Neutrophil (primary cell): ENCODE data around the gene DAB2IP.

Experiments used
- H3K27ac ChIP-seq: fragments of 200-600 bp; sonication (generic); 2 replicates; pipeline ENCODE4 v1.5.1; 2016; ENCODE audit warnings: mild to moderate bottlenecking, moderate library complexity
- H3K27me3 ChIP-seq: fragments of 200-600 bp; sonication (generic); 2 replicates; pipeline ENCODE4 v1.6.0; 2016; ENCODE audit warnings: mild to moderate bottlenecking
- H3K36me3 ChIP-seq: fragments of 200-600 bp; sonication (generic); 2 replicates; pipeline ENCODE4 v1.5.1; 2017
- H3K4me1 ChIP-seq, 2 experiments: fragments of 200-600 bp in 1 of 2; sonication (generic) in 1 of 2; 1 replicate in 1 of 2; 2 replicates in 1 of 2; pipeline versions ENCODE4 v1.5.1 to v1.6.1; 2013 to 2016; ENCODE audit warnings: low read depth in 1 of 2, low read length in 1 of 2, mild to moderate bottlenecking in 1 of 2, moderate library complexity in 1 of 2; ENCODE audit not compliant: control insufficient read depth in 1 of 2, insufficient read depth in 1 of 2
- H3K4me3 ChIP-seq, 2 experiments: fragments of 200-600 bp in 1 of 2; sonication (generic) in 1 of 2; 1 replicate in 1 of 2; 2 replicates in 1 of 2; pipeline ENCODE4 v1.5.1; 2013 to 2016; ENCODE audit warnings: low read depth in 1 of 2, low read length in 1 of 2, mild to moderate bottlenecking in 1 of 2, moderate library complexity in 1 of 2
- H3K9me3 ChIP-seq: fragments of 200-600 bp; sonication (generic); 2 replicates; pipeline ENCODE4 v1.5.1; 2016
- CTCF ChIP-seq: fragments of 200-600 bp; sonication (generic); IDR thresholded peaks from 2 replicates; pipeline ENCODE4 v1.5.1; 2016; ENCODE audit warnings: antibody characterized with exemption

The DAB2IP gene

GRCh38 chr9:121698627-121699570, 47.5 kb downstream of the DAB2IP start:
- Histone ChIP-seq H3K36me3 (no peaks in the 10 kb centered on the region), H3K4me1 (peaks cover 4 to 23% of the 10 kb centered on the region in 2 experiments), H3K9me3 (no peaks in the 10 kb centered on the region), H3K27me3 (peaks cover 99% of the 10 kb centered on the region), H3K27ac (no peak overlapping the region), H3K4me3 (no peak overlapping the region)
- TF ChIP-seq CTCF, result no peak

GRCh38 chr9:121699571-121700164, 48.2 kb downstream of the DAB2IP start:
- no peak overlapping the region for H3K27ac ChIP-seq
- H3K4me1 ChIP-seq, result peaks cover 4 to 23% of the 10 kb centered on the region in 2 experiments
- H3K9me3 ChIP-seq, result no peaks in the 10 kb centered on the region
- TF ChIP-seq CTCF, result no peak
- H3K36me3 ChIP-seq, result no peaks in the 10 kb centered on the region
- peaks cover 99% of the 10 kb centered on the region for H3K27me3 ChIP-seq
- H3K4me3 ChIP-seq, result no peak overlapping the region

GRCh38 chr9:121700165-121700831, 48.9 kb downstream of the DAB2IP start:
- no peak overlapping the region for H3K4me3 ChIP-seq
- H3K9me3 ChIP-seq, result no peaks in the 10 kb centered on the region
- H3K27me3 ChIP-seq, result peaks cover 99% of the 10 kb centered on the region
- no peak overlapping the region for H3K27ac ChIP-seq
- no peaks in the 10 kb centered on the region for H3K36me3 ChIP-seq
- H3K4me1 ChIP-seq, result peaks cover 4 to 23% of the 10 kb centered on the region in 2 experiments
- TF ChIP-seq CTCF, result no peak

GRCh38 chr9:121700832-121701419, 49.5 kb downstream of the DAB2IP start:
- Histone ChIP-seq H3K36me3 (no peaks in the 10 kb centered on the region), H3K4me3 (no peak overlapping the region), H3K9me3 (no peaks in the 10 kb centered on the region), H3K27me3 (peaks cover 99% of the 10 kb centered on the region), H3K27ac (no peak overlapping the region), H3K4me1 (peaks cover 4 to 23% of the 10 kb centered on the region in 2 experiments)
- TF ChIP-seq CTCF, result no peak

GRCh38 chr9:121701736-121702261, 50.4 kb downstream of the DAB2IP start:
- Histone ChIP-seq H3K36me3 (no peaks in the 10 kb centered on the region), H3K9me3 (no peaks in the 10 kb centered on the region), H3K27ac (no peak overlapping the region), H3K27me3 (peaks cover 99% of the 10 kb centered on the region), H3K4me1 (peaks cover 4 to 23% of the 10 kb centered on the region in 2 experiments), H3K4me3 (no peak overlapping the region)
- TF ChIP-seq CTCF, result no peak
